MM.1S (cell line): Measurements from ENCODE around the gene POM121.
"Not testable (repeated sequence)": the region's sequence is repeated elsewhere in the genome, so short reads cannot be mapped to it uniquely, and the experiment has no call there.

Experiments
- EZH2 ChIP-seq: fragments of 300-600 bp; sonication (generic); optimal IDR thresholded peaks from 2 replicates; pipeline ENCODE3; 2017; ENCODE audit warnings: low read depth, mild to moderate bottlenecking, antibody characterized with exemption, low read length, mixed read lengths
- EZH2phosphoT487 ChIP-seq: fragments of 300-600 bp; sonication (generic); IDR thresholded peaks from 2 replicates; pipeline ENCODE4 v1.6.1; 2018; ENCODE audit warnings: antibody characterized with exemption, low read length
- TF ChIP-seq, protein P1 (sequence below): fragments of 300-600 bp; sonication (generic); IDR thresholded peaks from 2 replicates; pipeline ENCODE4 v1.5.1; 2016; ENCODE audit warnings: antibody characterized with exemption, low read length, mixed read lengths

DNA sequence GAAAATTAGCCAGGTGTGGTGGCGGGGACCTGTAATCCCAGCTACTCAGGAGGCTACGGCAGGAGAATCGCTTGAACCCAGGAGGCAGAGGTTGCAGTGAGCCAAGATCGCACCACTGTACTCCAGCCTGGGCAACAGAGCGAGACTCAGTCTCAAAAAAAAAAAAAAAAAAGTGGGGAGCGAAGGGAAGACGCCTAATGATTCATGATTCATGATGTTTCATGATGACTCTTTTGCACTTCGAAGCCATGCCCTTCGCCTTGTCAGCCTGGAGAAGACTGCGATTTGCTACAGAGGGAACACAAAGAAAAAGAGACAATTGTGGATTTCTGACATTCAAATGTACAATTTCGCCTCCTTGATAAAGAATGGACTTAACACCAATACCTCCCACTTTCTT lies 57.2 kb downstream of the POM121 start:
- TF ChIP-seq, protein P1, sequence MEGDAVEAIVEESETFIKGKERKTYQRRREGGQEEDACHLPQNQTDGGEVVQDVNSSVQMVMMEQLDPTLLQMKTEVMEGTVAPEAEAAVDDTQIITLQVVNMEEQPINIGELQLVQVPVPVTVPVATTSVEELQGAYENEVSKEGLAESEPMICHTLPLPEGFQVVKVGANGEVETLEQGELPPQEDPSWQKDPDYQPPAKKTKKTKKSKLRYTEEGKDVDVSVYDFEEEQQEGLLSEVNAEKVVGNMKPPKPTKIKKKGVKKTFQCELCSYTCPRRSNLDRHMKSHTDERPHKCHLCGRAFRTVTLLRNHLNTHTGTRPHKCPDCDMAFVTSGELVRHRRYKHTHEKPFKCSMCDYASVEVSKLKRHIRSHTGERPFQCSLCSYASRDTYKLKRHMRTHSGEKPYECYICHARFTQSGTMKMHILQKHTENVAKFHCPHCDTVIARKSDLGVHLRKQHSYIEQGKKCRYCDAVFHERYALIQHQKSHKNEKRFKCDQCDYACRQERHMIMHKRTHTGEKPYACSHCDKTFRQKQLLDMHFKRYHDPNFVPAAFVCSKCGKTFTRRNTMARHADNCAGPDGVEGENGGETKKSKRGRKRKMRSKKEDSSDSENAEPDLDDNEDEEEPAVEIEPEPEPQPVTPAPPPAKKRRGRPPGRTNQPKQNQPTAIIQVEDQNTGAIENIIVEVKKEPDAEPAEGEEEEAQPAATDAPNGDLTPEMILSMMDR, result not testable (repeated sequence)
- not testable (repeated sequence) for TF ChIP-seq EZH2, EZH2phosphoT487
